GM21515 (cell line): Measurements from ENCODE around the gene VAPB.

Experiments used
- ATAC-seq: cut with Tn5 transposase; IDR thresholded peaks from one replicate; pipeline ENCODE4 v1.9.1; 2021; ENCODE audit not compliant: unreplicated experiment

The VAPB gene

DNA sequence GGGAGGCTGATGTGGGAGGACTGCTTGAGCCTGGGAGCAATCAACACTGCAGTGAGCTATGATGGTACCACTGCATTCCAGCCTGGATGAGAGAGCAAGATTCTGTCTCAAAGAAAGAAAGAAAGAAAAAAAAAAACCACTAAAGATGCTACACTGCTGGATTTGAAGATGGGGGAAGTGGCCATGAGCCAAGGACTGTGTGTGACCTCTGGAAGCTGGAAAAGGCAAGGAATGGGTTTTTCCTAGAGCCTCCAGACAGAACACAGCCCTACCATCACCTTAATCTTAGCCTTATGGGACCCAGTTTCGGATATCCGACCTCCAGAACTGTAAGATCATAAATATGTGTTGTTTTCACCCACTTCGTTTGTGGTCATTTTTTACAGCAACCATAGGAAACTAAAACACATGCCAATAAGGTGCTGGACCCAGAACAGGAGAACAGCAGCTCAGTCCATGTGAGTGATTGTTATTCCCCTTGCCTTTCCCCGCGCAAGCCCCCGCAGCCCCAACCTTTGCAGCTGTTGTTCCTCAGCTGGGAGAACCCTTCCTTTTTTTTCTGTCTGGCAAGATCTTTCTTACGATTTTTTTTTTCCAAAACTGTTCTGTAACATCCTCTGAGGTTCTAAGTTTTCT lies 11.1 kb upstream of the VAPB start:
- ATAC-seq, result no peak

GRCh38 chr20:58378704-58379103 lies 10.3 kb upstream of the VAPB start:
- no peak for ATAC-seq

- no peak for ATAC-seq
Observed at GRCh38 chr20:58381627-58382026, 7.4 kb upstream of the VAPB start.

DNA sequence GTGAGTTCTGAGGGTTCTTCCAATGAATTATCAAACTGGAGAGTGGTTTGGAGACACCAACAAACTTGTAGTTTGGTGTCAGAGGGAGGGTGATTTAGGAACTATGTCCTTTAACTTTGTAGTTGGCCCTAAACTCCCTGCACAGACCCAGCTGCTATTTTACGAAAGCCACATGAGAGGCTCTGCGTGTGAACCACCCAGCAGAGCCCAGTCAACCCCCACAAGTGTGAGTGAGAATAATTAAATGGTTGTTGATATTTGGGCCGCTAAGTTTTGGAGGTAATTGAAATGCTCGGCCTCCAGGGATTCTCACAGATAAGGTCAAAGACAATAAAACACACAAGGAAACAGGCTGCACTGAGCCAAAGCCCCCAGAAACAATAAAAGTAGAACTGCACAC lies 6.9 kb upstream of the VAPB start:
- no peak for ATAC-seq

DNA sequence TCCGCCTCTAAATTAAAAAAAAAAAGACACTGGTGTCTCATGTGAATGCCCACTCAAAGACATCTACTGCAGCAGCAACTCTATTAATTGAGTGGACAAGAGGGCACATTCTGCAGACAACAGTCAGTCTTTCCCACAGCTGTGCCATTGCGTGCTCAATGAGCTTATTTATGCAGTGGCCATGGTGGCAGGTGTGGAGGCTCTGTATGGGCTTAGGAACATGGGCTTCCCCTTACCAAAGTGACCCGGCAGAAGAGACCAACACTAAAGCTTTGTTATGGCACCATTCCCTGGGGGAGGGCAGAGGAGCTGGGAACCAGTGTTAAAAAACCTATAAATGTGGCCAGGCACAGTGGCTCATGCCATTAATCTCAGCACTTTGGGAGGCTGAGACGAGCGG lies 4.2 kb upstream of the VAPB start:
- no peak for ATAC-seq

GRCh38 chr20:58388028-58388601 lies 914 bp upstream of the VAPB start:
- no peak for ATAC-seq

- ATAC-seq, result peak; percentile 31
Observed at GRCh38 chr20:58389324-58389967, 417 bp downstream of the VAPB start.

DNA sequence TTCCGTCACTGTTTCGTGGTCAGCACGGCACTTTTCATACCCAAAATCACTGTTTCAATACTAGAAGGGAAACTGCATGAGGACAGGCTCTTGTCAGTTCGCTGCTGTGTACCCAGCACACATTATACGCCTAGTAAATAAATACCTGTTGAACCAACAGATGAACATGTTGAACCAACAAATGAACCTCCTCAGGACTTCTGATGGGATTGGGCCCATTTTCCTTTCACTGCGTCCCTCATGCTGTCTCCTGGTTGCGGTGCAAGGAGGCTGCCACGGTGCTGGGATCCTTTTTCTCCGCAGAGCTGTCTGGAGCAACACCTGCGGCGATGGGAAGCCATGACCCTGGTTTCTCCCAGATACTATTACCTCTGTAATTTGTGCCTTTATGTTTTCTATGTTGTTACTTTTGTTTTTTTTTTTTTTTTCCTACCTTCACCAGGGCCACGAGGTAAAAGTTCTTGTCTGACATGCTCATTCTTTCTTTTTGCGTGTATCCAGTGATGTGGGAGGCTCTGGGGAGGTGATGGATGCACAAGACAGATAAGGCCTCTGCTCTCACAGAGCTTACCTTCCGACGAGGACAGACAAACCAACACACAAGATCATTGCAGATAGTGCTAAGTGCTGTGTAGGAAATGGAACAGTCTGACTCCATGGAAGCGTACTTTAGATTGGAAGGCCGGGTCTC lies 1.1 kb downstream of the VAPB start:
- ATAC-seq, result no peak

GRCh38 chr20:58390659-58391035 lies 1.6 kb downstream of the VAPB start:
- no peak for ATAC-seq

DNA sequence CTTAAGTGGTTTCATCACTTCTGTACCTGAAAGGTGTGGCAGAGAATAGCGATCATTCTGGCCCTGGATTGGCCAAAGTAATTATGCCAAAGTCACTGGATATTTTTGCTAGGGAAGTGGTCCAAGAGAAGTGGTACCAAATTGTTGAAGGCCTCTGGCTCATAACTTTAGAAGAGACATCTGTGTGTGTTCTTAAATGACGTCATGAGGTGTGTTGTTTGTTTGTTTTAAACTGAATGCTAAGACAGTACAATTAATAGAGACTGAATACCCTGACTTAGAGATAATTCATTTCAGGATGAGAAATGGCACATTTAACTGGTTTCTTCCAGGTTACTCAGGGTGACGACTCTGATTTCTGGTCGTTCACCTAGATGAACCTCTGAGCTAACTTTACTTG lies 3.3 kb downstream of the VAPB start:
- ATAC-seq, result no peak

DNA sequence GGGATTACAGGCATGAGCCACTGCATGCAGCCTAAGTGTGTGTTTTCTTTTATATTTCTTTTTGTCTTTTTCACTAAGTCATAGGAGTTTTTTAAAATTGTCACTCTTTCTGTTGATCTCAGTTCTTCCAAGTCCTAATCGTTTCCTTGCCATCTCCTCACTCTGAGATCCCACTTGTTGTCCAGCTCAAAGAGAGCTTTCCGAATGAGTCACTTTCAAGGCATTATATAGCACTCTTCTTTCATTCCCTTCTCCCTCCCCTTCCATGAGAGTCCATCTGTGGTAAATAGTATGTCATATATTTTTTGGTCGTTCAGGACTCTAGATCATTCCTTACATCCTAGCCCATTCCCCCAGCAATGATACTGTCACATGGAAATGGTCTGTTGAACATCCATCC lies 4.3 kb downstream of the VAPB start:
- ATAC-seq, result no peak

GRCh38 chr20:58394801-58395200 lies 5.8 kb downstream of the VAPB start:
- ATAC-seq, result no peak

DNA sequence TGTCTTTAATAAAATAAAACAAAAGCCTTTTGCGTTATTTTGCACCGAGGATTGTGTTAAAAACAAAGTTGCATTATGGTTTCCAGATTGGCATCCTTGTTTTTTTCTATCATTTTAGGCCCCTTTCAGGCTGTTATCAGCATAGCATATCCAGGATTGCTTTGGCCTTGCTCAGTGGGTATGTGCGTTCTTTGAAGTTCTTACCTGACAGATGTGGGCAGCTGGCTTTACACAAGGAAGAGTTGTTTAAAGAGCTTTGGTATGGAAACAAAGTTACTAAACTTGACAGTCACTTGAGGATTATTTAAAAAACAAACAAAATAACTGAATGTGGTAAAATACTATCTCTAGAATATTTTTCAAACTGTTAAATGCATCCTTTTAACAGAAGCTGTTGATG lies 6.6 kb downstream of the VAPB start:
- ATAC-seq, result no peak

DNA sequence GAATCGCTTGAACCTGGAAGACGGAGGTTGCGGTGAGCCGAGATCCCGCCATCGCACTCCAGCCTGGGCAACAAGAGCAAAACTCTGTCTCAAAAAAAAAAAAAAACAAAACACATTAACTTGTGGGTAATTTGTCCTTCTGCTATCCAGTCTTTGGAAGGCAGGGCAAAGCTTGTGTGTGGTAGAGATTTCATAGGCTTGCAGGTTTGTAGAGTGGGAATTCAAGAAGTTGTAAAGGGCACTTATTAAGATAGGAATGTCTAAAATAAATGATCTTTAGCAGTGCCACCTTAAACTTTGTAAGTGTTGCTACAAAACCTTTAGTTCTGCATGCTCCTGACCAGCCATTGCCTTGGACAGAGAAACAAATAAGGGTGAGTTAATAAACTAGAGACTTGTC lies 8.4 kb downstream of the VAPB start:
- ATAC-seq, result no peak

- no peak for ATAC-seq
Observed at GRCh38 chr20:58398254-58398653, 9.2 kb downstream of the VAPB start.

GRCh38 chr20:58399926-58400325 lies 10.9 kb downstream of the VAPB start:
- no peak for ATAC-seq

GRCh38 chr20:58401162-58401561 lies 12.1 kb downstream of the VAPB start:
- no peak for ATAC-seq

DNA sequence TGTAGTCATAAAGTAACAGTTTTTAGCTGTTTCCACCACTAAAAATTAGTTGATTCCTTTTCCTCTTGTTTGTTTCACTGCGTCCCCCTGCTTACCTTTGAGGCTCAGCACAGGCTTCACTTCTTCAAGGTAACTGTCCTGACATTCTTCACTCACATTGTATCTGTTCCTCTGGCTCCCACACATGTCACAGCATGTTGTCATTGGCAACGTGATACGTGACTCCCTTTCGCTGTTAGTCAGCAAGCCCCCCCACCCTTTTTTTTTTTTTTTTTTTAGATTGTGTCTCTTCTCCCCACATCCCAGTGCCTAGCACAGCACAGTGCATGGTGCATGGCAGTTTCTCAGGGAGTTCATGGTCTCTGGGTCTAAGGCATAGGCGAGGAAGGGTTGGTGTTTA lies 13.3 kb downstream of the VAPB start:
- ATAC-seq, result no peak

DNA sequence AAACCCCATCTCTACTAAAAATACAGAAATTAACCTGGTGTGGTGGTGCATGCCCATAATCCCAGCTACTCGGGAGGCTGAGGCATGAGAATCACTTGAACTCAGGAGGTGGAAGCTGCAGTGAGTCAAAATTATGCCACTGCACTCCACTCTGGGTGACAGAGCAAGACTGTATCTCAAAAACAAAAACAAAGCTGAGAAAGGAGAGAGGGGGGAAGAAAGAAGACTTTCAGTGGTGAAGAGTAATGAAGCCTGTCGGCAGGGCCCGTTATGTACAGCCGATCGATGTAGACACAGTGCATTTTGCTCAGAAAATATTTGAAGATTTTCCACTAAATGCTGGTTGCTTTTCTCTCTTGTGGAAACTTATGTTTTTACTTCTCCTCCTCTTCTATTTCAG lies 13.8 kb downstream of the VAPB start:
- peak; percentile 68 for ATAC-seq

GRCh38 chr20:58403272-58403671 lies 14.2 kb downstream of the VAPB start:
- peak; percentile 35 for ATAC-seq

GRCh38 chr20:58405504-58406291 lies 16.7 kb downstream of the VAPB start:
- ATAC-seq, result no peak
